HepG2 (cell line): ENCODE results near the gene BIN1. TPM values are rescaled to one million over a fixed set of nuclear protein-coding genes. Genes with fewer than 3 reads are reported as not detected.

ENCODE experiments used
- BCL6 ChIP-seq: IDR thresholded peaks from 2 replicates; pipeline ENCODE4 v1.6.1; 2016; ENCODE audit warnings: missing genetic modification reagents, missing compliant biosample characterization
- E2F1 ChIP-seq: sonication (generic); formaldehyde crosslinking; IDR thresholded peaks from 2 replicates; pipeline ENCODE4 v1.5.0; 2020; ENCODE audit warnings: missing genetic modification reagents
- EEA1 ChIP-seq: sonication (generic); formaldehyde crosslinking; IDR thresholded peaks from 2 replicates; pipeline ENCODE4 v1.5.1; 2020; ENCODE audit warnings: mild to moderate bottlenecking, missing genetic modification reagents, borderline replicate concordance
- ETS1 ChIP-seq: sonication (generic); formaldehyde crosslinking; IDR thresholded peaks from 2 replicates; pipeline ENCODE4 v1.4.0; 2020; ENCODE audit warnings: missing genetic modification reagents
- ETV5 ChIP-seq: IDR thresholded peaks from 2 replicates; pipeline ENCODE4 v1.6.1; 2018; ENCODE audit warnings: missing biosample characterization, missing genetic modification reagents, inconsistent platforms, borderline replicate concordance
- GMEB2 ChIP-seq: IDR thresholded peaks from 2 replicates; pipeline ENCODE4 v1.6.1; 2016; ENCODE audit warnings: missing biosample characterization, missing genetic modification reagents, low read depth
- HES4 ChIP-seq: sonication (generic); formaldehyde crosslinking; IDR thresholded peaks from 2 replicates; pipeline ENCODE4 v1.9.0; 2021; ENCODE audit warnings: mild to moderate bottlenecking, missing genetic modification reagents, borderline replicate concordance
- KDM3A ChIP-seq: IDR thresholded peaks from 2 replicates; pipeline ENCODE4 v1.6.1; 2018; ENCODE audit warnings: low read depth, missing compliant biosample characterization
- KDM4B ChIP-seq: sonication (generic); formaldehyde crosslinking; IDR thresholded peaks from 2 replicates; pipeline ENCODE4 v1.4.0; 2020; ENCODE audit warnings: missing genetic modification reagents
- KLF6 ChIP-seq: IDR thresholded peaks from 2 replicates; pipeline ENCODE4 v1.8.0; 2016; ENCODE audit warnings: missing biosample characterization, missing genetic modification reagents
- MXD4 ChIP-seq: IDR thresholded peaks from 2 replicates; pipeline ENCODE4 v1.6.1; 2016; ENCODE audit warnings: mild to moderate bottlenecking, missing biosample characterization, missing genetic modification reagents
- MYPOP ChIP-seq: sonication (generic); formaldehyde crosslinking; IDR thresholded peaks from 2 replicates; pipeline ENCODE4 v1.8.1; 2023; ENCODE audit warnings: mild to moderate bottlenecking, moderate library complexity, missing genetic modification reagents
- NCOR1 ChIP-seq: fragments of 200-600 bp; sonication (generic); IDR thresholded peaks from 2 replicates; pipeline ENCODE4 v1.7.0; 2017; ENCODE audit warnings: antibody characterized with exemption, low read length, borderline replicate concordance
- SNAI1 ChIP-seq: sonication (generic); formaldehyde crosslinking; IDR thresholded peaks from 2 replicates; pipeline ENCODE4 v1.5.0; 2020; ENCODE audit warnings: mild to moderate bottlenecking, missing genetic modification reagents, borderline replicate concordance
- SOX6 ChIP-seq, 2 experiments: fragments of 450-650 bp in 1 of 2; sonication (generic) in 1 of 2; formaldehyde crosslinking in 1 of 2; IDR thresholded peaks; 2 replicates each; pipeline versions ENCODE4 v1.4.0 to v1.6.1; 2017 to 2020; ENCODE audit warnings: antibody characterized with exemption in 1 of 2, mild to moderate bottlenecking in 1 of 2, missing genetic modification reagents in 1 of 2
- TERF1 ChIP-seq: sonication (generic); formaldehyde crosslinking; IDR thresholded peaks from 2 replicates; pipeline ENCODE4 v1.8.0; 2022; ENCODE audit warnings: mild to moderate bottlenecking, missing genetic modification reagents, moderate library complexity
- YY1 ChIP-seq: IDR thresholded peaks from 2 replicates; pipeline ENCODE4 v1.6.1; 2011; ENCODE audit warnings: low read length, low read depth, moderate library complexity, mild to moderate bottlenecking; ENCODE audit not compliant: insufficient read depth, insufficient replicate concordance
- ZBTB21 ChIP-seq: sonication (generic); formaldehyde crosslinking; IDR thresholded peaks from 2 replicates; pipeline ENCODE4 v1.4.0; 2020; ENCODE audit warnings: missing genetic modification reagents
- ZFP90 ChIP-seq: sonication (generic); formaldehyde crosslinking; IDR thresholded peaks from 2 replicates; pipeline ENCODE4 v1.8.0; 2022; ENCODE audit warnings: missing genetic modification reagents, mild to moderate bottlenecking, inconsistent platforms, borderline replicate concordance
- ZNF782 ChIP-seq: sonication (generic); formaldehyde crosslinking; IDR thresholded peaks from 2 replicates; pipeline ENCODE4 v1.4.0; 2020; ENCODE audit warnings: missing genetic modification reagents, mild to moderate bottlenecking, borderline replicate concordance
- polyA plus RNA-seq, 8 experiments: library from polyadenylated mRNA; depleted of rRNA in 3 of 8; stranded (reverse) in 7 of 8; unstranded in 1 of 8; fragments of >200 nt; fragmentation: Illumina TruSeq in 4 of 8; extraction: Trizol in 4 of 8; gene quantifications; 2 replicates each; pipeline versions ENCODE4 v1.2.1 to v1.2.3, GENCODE V29; 2011 to 2016; ENCODE audit warnings: low read depth in 4 of 8, missing spikeins in 1 of 8, mixed read lengths in 1 of 8; ENCODE audit not compliant: insufficient read depth in 1 of 8
- total RNA-seq, 5 experiments: library from RNA; depleted of rRNA; stranded (reverse); fragments of >200 nt; fragmentation: Illumina TruSeq; extraction: Trizol; gene quantifications; 2 replicates each; pipeline ENCODE4 v1.2.3, GENCODE V29; 2016; ENCODE audit warnings: low read depth in 1 of 5
- TF ChIP-seq, protein P1 (sequence below): sonication (generic); formaldehyde crosslinking; conservative IDR thresholded peaks from 2 replicates; pipeline ENCODE4 v1.4.0; 2020; ENCODE audit warnings: mild to moderate bottlenecking, missing genetic modification reagents, moderate library complexity

The BIN1 gene
- total and polyA plus RNA-seq, 2 of the 13 experiments (the other 11 are each of a cell fraction or from before 2014, with no cell fraction given): 0.93 to 1.2 TPM

DNA sequence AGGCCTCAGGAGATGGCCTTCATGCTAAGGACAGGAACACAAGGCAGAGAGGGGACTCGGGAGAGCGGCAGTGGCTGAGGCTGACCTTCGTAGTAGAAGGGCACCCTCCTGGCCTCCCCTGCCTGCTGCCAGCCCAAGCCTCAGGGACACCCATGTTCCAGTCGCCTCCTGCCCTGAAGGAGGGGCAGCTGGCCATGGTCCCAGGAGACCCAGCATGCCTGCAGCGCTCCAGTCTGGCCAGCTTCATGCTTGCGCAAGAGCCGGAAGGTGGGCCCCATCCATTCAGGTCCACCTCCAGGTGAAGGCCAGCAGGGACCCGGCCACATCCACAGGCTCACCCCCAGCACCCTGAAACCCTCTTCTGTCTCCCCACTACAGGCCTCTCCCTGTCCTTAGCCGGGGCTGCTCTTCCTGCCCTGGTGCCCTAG, 35.0 kb downstream of the BIN1 start (continued):
- no peak for TF ChIP-seq ETS1 (CRISPR knock-in tag)
- no peak for TF ChIP-seq E2F1 (CRISPR knock-in tag)
- TF ChIP-seq ZBTB21 (CRISPR knock-in tag): no peak
- TF ChIP-seq KDM3A (CRISPR knock-in tag): no peak
- no peak for TF ChIP-seq ZNF782 (CRISPR knock-in tag)
- no peak for TF ChIP-seq MYPOP
- no peak for TF ChIP-seq YY1
- TF ChIP-seq GMEB2 (CRISPR knock-in tag): no peak
- no peak for TF ChIP-seq KLF6
- no peak for TF ChIP-seq NCOR1
- TF ChIP-seq SOX6 (IDR thresholded peaks at IDR 0.05): no peak
- peak; percentile 26; the same call in 1 of the 2 replicates for TF ChIP-seq SOX6 (CRISPR knock-in tag; IDR thresholded peaks at IDR 0.05)
- TF ChIP-seq BCL6 (CRISPR knock-in tag): no peak
- TF ChIP-seq TERF1: no peak
- no peak for TF ChIP-seq EEA1 (CRISPR knock-in tag)
- no peak for TF ChIP-seq ZFP90 (CRISPR knock-in tag)
- TF ChIP-seq KDM4B (CRISPR knock-in tag): no peak
- peak; percentile 72; the same call in 1 of the 2 replicates for TF ChIP-seq ETV5
- TF ChIP-seq SNAI1 (CRISPR knock-in tag): no peak
- TF ChIP-seq, protein P1, sequence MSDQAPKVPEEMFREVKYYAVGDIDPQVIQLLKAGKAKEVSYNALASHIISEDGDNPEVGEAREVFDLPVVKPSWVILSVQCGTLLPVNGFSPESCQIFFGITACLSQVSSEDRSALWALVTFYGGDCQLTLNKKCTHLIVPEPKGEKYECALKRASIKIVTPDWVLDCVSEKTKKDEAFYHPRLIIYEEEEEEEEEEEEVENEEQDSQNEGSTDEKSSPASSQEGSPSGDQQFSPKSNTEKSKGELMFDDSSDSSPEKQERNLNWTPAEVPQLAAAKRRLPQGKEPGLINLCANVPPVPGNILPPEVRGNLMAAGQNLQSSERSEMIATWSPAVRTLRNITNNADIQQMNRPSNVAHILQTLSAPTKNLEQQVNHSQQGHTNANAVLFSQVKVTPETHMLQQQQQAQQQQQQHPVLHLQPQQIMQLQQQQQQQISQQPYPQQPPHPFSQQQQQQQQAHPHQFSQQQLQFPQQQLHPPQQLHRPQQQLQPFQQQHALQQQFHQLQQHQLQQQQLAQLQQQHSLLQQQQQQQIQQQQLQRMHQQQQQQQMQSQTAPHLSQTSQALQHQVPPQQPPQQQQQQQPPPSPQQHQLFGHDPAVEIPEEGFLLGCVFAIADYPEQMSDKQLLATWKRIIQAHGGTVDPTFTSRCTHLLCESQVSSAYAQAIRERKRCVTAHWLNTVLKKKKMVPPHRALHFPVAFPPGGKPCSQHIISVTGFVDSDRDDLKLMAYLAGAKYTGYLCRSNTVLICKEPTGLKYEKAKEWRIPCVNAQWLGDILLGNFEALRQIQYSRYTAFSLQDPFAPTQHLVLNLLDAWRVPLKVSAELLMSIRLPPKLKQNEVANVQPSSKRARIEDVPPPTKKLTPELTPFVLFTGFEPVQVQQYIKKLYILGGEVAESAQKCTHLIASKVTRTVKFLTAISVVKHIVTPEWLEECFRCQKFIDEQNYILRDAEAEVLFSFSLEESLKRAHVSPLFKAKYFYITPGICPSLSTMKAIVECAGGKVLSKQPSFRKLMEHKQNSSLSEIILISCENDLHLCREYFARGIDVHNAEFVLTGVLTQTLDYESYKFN (CRISPR knock-in tag): no peak
- no peak for TF ChIP-seq HES4 (CRISPR knock-in tag)
- no peak for TF ChIP-seq MXD4 (CRISPR knock-in tag)
